ENCODE results near the gene REG4. TPM values are rescaled to one million over a fixed set of nuclear protein-coding genes. Genes with fewer than 3 reads are reported as not detected.
"Not testable (repeated sequence)": the region's sequence is repeated elsewhere in the genome, so short reads cannot be mapped to it uniquely, and the experiment has no call there.

The REG4 gene
- total RNA-seq: 1 to 10 TPM in 1 of 2 donors, not detected in 1; 3.8 TPM

DNA sequence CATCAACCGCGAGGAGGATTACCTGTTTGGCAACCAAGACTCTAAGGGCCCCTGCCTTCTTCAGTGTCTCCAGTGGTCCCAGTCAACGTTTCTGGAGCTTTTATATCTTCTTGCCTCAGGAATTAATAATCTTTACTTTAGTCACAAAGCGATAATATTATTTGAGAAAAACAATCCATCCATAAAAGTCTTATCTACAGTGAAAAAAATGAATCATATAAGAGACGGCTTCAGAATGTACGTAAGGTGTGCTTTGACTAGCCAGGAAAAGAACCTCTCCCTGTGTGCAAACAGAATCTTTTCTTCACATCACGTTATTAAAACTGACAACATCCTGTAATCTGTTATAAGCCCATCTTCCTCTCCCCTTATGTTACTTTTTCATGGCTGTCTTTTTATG lies at the start of gene REG4:
Gene REG4 (minus strand): TSS at position 74 of the 400 bp plus-strand sequence. CDS start 2,691 bp downstream, outside the sequence.
- no peaks in the 10 kb centered on the region for H3K4me1 ChIP-seq (ENCODE audit: control insufficient read depth in 1 of 2, low read depth in 2 of 2)
- TF ChIP-seq, protein P1, sequence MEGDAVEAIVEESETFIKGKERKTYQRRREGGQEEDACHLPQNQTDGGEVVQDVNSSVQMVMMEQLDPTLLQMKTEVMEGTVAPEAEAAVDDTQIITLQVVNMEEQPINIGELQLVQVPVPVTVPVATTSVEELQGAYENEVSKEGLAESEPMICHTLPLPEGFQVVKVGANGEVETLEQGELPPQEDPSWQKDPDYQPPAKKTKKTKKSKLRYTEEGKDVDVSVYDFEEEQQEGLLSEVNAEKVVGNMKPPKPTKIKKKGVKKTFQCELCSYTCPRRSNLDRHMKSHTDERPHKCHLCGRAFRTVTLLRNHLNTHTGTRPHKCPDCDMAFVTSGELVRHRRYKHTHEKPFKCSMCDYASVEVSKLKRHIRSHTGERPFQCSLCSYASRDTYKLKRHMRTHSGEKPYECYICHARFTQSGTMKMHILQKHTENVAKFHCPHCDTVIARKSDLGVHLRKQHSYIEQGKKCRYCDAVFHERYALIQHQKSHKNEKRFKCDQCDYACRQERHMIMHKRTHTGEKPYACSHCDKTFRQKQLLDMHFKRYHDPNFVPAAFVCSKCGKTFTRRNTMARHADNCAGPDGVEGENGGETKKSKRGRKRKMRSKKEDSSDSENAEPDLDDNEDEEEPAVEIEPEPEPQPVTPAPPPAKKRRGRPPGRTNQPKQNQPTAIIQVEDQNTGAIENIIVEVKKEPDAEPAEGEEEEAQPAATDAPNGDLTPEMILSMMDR (IDR thresholded peaks at IDR 0.05): no peak
- DNase-seq (ENCODE audit: low spot score): no peak
- no peak for ATAC-seq (ENCODE audit: insufficient number of reproducible peaks, low FRiP score, low read depth)
- no peaks in the 10 kb centered on the region for H3K27me3 ChIP-seq (replicated peaks; ENCODE audit: insufficient read depth)
- H3K4me3 ChIP-seq: no peak within 1 kb of the TSS
- no peak within 1 kb of the TSS for H3K27ac ChIP-seq
- H3K36me3 ChIP-seq: no peaks in the 10 kb centered on the region
- no peaks in the 10 kb centered on the region for H3K9me3 ChIP-seq

DNA sequence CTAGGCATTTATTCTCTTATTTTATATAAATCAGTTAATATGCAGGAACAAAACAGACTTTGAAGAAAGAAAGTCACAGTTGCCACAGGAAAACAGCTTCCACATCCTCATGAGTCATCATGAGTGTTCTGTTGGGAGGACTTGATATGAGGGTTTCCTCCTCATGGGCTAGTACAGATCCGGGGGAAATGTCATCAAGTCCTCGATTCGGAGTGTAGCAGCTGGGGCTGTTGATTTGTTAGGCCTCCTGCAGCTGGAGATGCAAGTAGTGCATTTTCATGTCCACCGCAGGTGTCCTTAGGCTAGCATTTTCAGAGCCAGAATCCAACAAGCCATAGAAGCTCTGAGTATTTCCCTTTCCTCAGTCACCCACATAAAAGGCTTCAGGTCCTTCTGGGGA lies 48.4 kb upstream of the REG4 start:
- ATAC-seq (ENCODE audit: insufficient number of reproducible peaks, low FRiP score, low read depth) (no peak), DNase-seq (ENCODE audit: low spot score) (no peak)
- Histone ChIP-seq H3K9me3 (no peaks in the 10 kb centered on the region), H3K36me3 (no peaks in the 10 kb centered on the region), H3K27me3 (replicated peaks; ENCODE audit: insufficient read depth) (no peaks in the 10 kb centered on the region), H3K4me1 (ENCODE audit: control insufficient read depth in 1 of 2, low read depth in 2 of 2) (no peaks in the 10 kb centered on the region), H3K27ac (no peak overlapping the region), H3K4me3 (no peak overlapping the region)
- TF ChIP-seq, protein P1 (IDR thresholded peaks at IDR 0.05): no peak

DNA sequence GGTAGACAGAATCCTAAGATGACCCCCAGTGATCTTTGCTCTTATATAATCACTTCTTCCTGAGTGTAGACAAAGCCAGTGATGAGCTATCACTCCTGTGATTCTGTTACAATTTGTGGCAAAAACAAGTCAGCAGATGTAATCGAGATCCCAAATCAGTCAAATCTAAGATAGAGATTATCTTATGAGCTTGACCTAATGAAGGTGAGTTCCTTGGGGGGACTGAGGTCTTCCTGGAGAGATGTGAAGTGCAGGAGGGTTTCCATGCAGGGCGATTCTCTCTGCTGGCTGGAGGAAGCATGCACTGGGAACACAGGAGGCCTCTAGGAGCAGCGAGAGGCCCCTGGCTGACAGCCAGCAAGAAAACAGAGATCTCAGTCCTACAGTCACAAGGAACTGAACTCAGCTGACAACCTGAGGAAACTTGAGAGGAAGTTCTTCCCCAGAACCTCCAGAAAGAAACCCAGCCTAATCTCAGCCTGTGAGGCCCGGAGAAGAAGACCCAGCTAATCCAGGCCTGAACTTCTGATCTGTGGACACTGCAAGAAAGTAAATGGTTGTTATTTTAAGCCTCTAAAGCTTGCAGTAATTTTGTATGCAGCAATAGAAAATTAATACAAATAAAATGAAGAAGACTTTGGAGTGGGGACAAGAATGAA lies 47.4 kb upstream of the REG4 start:
- not testable (repeated sequence) for H3K27ac ChIP-seq; H3K4me3 ChIP-seq; DNase-seq (ENCODE audit: low spot score); H3K36me3 ChIP-seq; H3K9me3 ChIP-seq; ATAC-seq (ENCODE audit: insufficient number of reproducible peaks, low FRiP score, low read depth); H3K27me3 ChIP-seq (replicated peaks; ENCODE audit: insufficient read depth); H3K4me1 ChIP-seq (ENCODE audit: control insufficient read depth in 1 of 2, low read depth in 2 of 2)

DNA sequence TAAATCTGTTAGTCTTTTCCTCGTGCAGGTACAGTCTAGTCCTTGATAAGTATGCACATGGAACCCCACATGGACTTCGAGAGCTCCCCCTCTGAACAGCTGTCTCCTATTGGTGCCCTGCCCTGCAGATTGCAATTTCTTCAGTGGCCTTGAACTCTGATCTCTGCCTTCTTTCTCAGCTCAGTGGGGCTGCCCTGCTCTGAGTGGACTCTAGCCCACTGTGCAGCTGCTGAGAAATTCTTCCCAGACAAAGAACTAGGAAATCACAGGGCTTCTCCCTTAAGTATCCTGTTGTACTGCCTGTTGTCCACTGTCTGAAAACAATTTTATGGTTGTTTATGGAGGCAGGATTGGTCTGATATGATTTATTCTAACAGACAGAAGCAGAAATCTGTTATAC lies 46.9 kb upstream of the REG4 start:
- no peak for DNase-seq (ENCODE audit: low spot score)
- TF ChIP-seq, protein P1 (IDR thresholded peaks at IDR 0.05): no peak
- ATAC-seq (ENCODE audit: insufficient number of reproducible peaks, low FRiP score, low read depth): no peak

DNA sequence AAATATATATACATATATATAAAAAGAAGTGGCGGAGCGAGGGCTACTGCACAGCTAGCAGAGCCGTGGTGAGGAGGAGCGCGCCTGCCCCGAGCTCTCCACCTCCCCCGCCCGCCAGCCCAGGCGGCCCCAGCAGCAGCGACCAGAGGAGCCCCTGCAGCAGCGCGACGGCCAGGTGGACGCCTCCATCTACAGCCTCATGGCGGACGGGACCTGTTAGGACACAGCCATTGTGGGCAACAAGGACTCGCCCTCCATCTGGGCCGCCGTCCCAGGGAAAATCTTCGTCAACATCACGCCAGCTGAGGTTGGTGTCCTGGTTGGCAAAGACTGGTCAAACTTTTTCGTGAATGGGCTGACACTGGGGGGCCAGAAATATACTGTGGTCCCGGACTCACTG lies 41.9 kb upstream of the REG4 start:
- Histone ChIP-seq H3K36me3 (no peaks in the 10 kb centered on the region), H3K4me1 (ENCODE audit: control insufficient read depth in 1 of 2, low read depth in 2 of 2) (no peaks in the 10 kb centered on the region), H3K4me3 (no peak overlapping the region), H3K27me3 (replicated peaks; ENCODE audit: insufficient read depth) (no peaks in the 10 kb centered on the region), H3K9me3 (no peaks in the 10 kb centered on the region), H3K27ac (no peak overlapping the region)
- DNase-seq (ENCODE audit: low spot score): no peak
- no peak for ATAC-seq (ENCODE audit: insufficient number of reproducible peaks, low FRiP score, low read depth)
- TF ChIP-seq, protein P1 (IDR thresholded peaks at IDR 0.05): no peak

More for the DNA sequence above, 46.9 kb upstream of the REG4 start:
- no peak overlapping the region for H3K27ac ChIP-seq
- no peaks in the 10 kb centered on the region for H3K4me1 ChIP-seq (ENCODE audit: control insufficient read depth in 1 of 2, low read depth in 2 of 2)
- no peaks in the 10 kb centered on the region for H3K9me3 ChIP-seq
- no peak overlapping the region for H3K4me3 ChIP-seq
- H3K27me3 ChIP-seq (replicated peaks; ENCODE audit: insufficient read depth): no peaks in the 10 kb centered on the region
- no peaks in the 10 kb centered on the region for H3K36me3 ChIP-seq

DNA sequence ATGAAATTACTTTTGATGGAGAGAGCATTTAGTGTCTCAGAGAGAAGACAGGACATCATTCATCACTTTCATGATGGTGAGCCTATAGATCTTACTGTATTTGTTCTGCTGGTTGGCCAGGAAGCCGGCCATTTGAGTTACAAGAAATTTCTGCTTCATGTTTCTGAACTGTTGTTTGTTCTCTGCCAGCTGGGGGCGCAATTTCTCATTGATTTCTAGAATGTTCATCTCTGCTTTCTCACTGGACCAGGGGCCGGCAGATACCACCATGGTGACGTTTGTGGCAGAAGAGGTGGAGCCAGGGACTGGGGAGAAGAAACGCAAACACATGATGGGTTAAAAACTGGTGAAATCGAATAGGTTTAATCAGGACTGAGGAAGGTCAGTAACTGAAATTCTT lies 32.9 kb upstream of the REG4 start:
- not testable (repeated sequence) for ATAC-seq (ENCODE audit: insufficient number of reproducible peaks, low FRiP score, low read depth); H3K4me3 ChIP-seq; H3K27ac ChIP-seq; DNase-seq (ENCODE audit: low spot score); H3K4me1 ChIP-seq (ENCODE audit: control insufficient read depth in 1 of 2, low read depth in 2 of 2); H3K36me3 ChIP-seq; H3K27me3 ChIP-seq (replicated peaks; ENCODE audit: insufficient read depth); H3K9me3 ChIP-seq
